GM21737 (cell line): ENCODE results near the gene IPO4.
A peak's percentile ranks its signal among the peaks of the same experiment; 100 is the strongest.

Source experiments
- ATAC-seq: cut with Tn5 transposase; IDR thresholded peaks from one replicate; pipeline ENCODE4 v1.9.1; 2021; ENCODE audit warnings: mild to moderate bottlenecking, moderate library complexity; ENCODE audit not compliant: unreplicated experiment

IPO4 gene

DNA sequence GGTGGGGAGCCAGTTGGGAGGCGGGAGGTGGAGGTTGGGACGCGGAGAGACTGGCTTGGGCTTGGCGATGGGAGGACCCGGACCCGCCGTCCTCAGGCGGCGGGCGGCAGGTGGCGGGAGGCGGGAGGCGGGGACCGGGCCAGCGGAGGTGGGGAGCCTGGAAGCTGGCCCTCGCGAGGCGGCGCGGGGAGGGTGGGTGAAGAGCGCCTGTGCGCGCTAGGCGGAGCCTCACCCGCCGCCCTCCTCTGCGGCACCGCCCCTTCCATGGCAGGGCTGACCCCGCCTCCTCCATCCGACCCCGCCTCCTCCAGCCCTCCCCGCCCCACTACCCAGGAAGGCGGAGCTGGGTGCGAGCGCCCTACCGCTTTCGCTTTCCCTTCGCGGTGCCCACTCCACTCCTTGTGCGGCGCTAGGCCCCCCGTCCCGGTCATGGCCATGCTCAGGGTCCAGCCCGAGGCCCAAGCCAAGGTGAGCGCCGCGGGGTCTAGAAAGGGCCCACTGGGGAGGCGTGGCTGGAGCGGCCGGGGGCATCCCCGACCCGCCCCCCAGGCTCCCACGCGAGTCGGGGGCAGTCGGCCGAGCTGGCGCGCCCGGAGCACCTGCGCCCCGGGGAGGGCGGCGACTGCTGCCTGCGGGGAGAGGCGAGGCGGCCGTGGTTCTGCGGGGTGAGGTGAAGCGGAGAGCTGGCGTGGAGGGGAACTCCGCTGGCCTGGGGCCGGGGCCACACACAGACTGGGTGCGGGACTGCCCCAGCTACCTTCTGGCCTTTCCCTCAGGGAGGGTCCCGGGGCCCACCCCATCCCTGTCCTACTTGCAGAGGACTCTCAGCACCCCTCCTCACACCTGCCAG lies 52.6 kb downstream of the IPO4 start, which contains the start of gene PSME1:
PSME1 (plus strand) TSS at position 361 of the 850 bp plus-strand sequence; CDS start at position 430, 69 bp downstream.
- peak; percentile 78 for ATAC-seq

- no peak for ATAC-seq
Measured at GRCh38 chr14:24135584-24135833, 53.1 kb downstream of the IPO4 start.

DNA sequence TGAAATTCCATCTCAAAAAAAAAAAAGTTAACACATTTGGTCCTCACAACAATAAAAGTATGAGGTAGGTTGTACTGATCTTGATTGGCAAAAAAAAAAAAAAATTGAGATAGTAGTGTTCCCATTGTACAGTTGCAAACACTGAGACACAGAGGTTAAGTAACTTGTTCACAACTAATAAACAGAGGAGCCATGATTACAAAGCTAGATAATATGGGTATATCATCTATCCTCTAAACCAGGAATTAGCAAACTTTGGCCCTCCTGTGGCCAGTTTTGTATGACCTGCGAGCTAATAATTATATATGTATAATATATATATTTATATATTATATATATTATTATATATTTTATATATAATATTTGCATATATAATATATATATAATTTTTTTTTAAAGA lies 54.9 kb downstream of the IPO4 start:
- no peak for ATAC-seq

DNA sequence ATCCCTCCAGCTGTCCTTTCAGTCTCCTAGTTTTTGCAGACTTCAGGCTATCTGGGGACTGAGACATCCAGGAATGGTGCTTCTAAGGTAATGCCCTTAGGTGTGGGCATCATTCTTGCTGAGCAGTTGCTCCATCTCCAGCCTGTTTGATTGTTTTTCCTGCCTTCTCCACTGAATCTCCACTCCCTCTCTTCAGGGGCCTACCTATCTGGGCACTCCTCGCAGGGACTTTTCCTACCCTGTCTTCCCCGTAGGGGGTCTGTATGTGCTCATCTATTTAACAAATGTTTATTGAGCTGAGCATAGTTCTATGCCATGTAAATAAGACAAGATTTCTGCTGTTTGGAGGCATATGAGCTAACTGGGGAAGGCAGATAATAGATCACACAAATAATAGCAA lies 55.6 kb downstream of the IPO4 start:
- ATAC-seq: no peak

- ATAC-seq: no peak
Measured at GRCh38 chr14:24132061-24132685, 56.4 kb downstream of the IPO4 start.

DNA sequence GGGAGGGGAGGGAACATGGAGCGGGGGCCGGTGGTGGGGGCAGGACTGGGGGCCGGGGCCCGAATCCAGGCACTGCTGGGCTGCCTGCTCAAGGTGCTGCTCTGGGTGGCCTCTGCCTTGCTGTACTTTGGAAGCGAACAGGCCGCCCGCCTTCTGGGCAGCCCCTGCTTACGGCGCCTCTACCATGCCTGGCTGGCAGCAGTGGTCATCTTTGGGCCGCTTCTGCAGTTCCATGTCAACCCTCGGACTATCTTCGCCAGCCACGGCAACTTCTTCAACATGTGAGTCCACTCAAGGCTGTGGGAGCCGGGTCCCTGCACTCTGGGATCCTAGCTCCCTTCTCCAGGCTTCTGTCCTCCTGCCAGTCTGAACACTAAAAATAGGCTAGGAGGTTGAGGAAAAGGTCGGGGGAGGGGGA lies 57.1 kb downstream of the IPO4 start:
- ATAC-seq: no peak

- ATAC-seq: no peak
Measured at GRCh38 chr14:24130717-24131548, 57.7 kb downstream of the IPO4 start.

GRCh38 chr14:24130380-24130716 lies 58.3 kb downstream of the IPO4 start, which contains the start of gene FITM1:
Gene FITM1, plus strand, starts transcription at chr14:24130659. Its CDS starts 905 bp downstream, at chr14:24131564.
- no peak for ATAC-seq
